ENCODE results near the gene FZD10. TPM values are rescaled to one million over a fixed set of nuclear protein-coding genes. Genes with fewer than 3 reads are reported as not detected.

The FZD10 gene
- total RNA-seq, 2 donors from 2014 or later = under 0.01 to 0.52 TPM

GRCh38 chr12:130128790-130129735 is 33.2 kb upstream of the FZD10 start:
- ATAC-seq = no peak
- WGBS, 2 donors = 80% methylated on average over 15 of the region's 15 CpGs
- Histone ChIP-seq H3K27ac (no peak overlapping the region), H3K4me3 (no peak overlapping the region), H3K4me1 (no peaks in the 10 kb centered on the region), H3K36me3 (replicated peaks in 1 of 2; ENCODE audit: insufficient read depth in 1 of 2, low read depth in 2 of 2) (no peaks in the 10 kb centered on the region), H3K9me3 (peaks cover 0 to 5% (median 0%) of the 10 kb centered on the region in 3 donors), H3K27me3 (no peaks in the 10 kb centered on the region)
- DNase-seq = no peak
- no peak for TF ChIP-seq CTCF (IDR thresholded peaks at IDR 0.05)
- no peak for TF ChIP-seq POLR2A (IDR thresholded peaks at IDR 0.05)
- intact Hi-C loops (cut with DNase I) = no loop called here

- TF ChIP-seq CTCF (IDR thresholded peaks at IDR 0.05) (no peak), POLR2A (IDR thresholded peaks at IDR 0.05) (no peak)
- peaks cover 0 to 5% (median 0%) of the 10 kb centered on the region in 3 donors for H3K9me3 ChIP-seq
- H3K27me3 ChIP-seq = no peaks in the 10 kb centered on the region
- H3K36me3 ChIP-seq (replicated peaks in 1 of 2; ENCODE audit: insufficient read depth in 1 of 2, low read depth in 2 of 2) = no peaks in the 10 kb centered on the region
- no peak overlapping the region for H3K4me3 ChIP-seq
- WGBS, 2 donors = 67 to 72% methylated on average over 6 of the region's 6 CpGs
- DNase-seq (no peak), ATAC-seq (no peak)
- H3K27ac ChIP-seq = no peak overlapping the region
- intact Hi-C loops (cut with DNase I) = no loop called here
- no peaks in the 10 kb centered on the region for H3K4me1 ChIP-seq
These were observed 31.9 kb upstream of the FZD10 start for GRCh38 chr12:130130346-130130745.

GRCh38 chr12:130131025-130131424 is 31.2 kb upstream of the FZD10 start:
- no peak overlapping the region for H3K27ac ChIP-seq
- TF ChIP-seq CTCF (IDR thresholded peaks at IDR 0.05) = no peak
- TF ChIP-seq POLR2A (IDR thresholded peaks at IDR 0.05) = no peak
- H3K27me3 ChIP-seq = no peaks in the 10 kb centered on the region
- H3K4me3 ChIP-seq = no peak overlapping the region
- intact Hi-C loops (cut with DNase I) = no loop called here
- no peaks in the 10 kb centered on the region for H3K4me1 ChIP-seq
- 53 to 91% methylated on average over 6 to 14 of the region's 14 CpGs for WGBS, 2 donors
- ATAC-seq = no peak
- DNase-seq = no peak
- H3K36me3 ChIP-seq (replicated peaks in 1 of 2; ENCODE audit: insufficient read depth in 1 of 2, low read depth in 2 of 2) = no peaks in the 10 kb centered on the region
- peaks cover 0 to 5% (median 0%) of the 10 kb centered on the region in 3 donors for H3K9me3 ChIP-seq

- H3K36me3 ChIP-seq (replicated peaks in 1 of 2; ENCODE audit: insufficient read depth in 1 of 2, low read depth in 2 of 2) = no peaks in the 10 kb centered on the region
- WGBS, 2 donors = 53 to 62% methylated on average over 8 of the region's 8 CpGs
- no peaks in the 10 kb centered on the region for H3K27me3 ChIP-seq
- H3K9me3 ChIP-seq = peaks cover 0 to 5% (median 0%) of the 10 kb centered on the region in 3 donors
- H3K27ac ChIP-seq = no peak overlapping the region
- no peak for DNase-seq
- no peak for TF ChIP-seq CTCF (IDR thresholded peaks at IDR 0.05)
- no peak for TF ChIP-seq POLR2A (IDR thresholded peaks at IDR 0.05)
- intact Hi-C loops (cut with DNase I) = no loop called here
- H3K4me3 ChIP-seq = no peak overlapping the region
- ATAC-seq = no peak
- H3K4me1 ChIP-seq = no peaks in the 10 kb centered on the region
These were observed 30.5 kb upstream of the FZD10 start for GRCh38 chr12:130131801-130132200.

Measured in body of pancreas (tissue), 4 donors.